Epidermal melanocyte (primary cell): ENCODE measurements around the gene MAN2A1.
"Not testable (repeated sequence)": the region's sequence is repeated elsewhere in the genome, so short reads cannot be mapped to it uniquely, and the experiment has no call there.

Experiments used
- DNase-seq: peaks from one replicate; pipeline ENCODE4 v3.0.0; 2011; ENCODE audit warnings: low spot score; ENCODE audit not compliant: insufficient read length

MAN2A1 gene

GRCh38 chr5:109754319-109754718 is 64.6 kb downstream of the MAN2A1 start:
- no peak for DNase-seq

- no peak for DNase-seq
These were observed 66.0 kb downstream of the MAN2A1 start for GRCh38 chr5:109755761-109756160.

GRCh38 chr5:109756543-109757185 is 66.9 kb downstream of the MAN2A1 start:
- DNase-seq, result no peak

GRCh38 chr5:109757490-109757889 is 67.8 kb downstream of the MAN2A1 start:
- no peak for DNase-seq

GRCh38 chr5:109759306-109759705 is 69.6 kb downstream of the MAN2A1 start:
- DNase-seq, result no peak

- DNase-seq, result not testable (repeated sequence)
These were observed 70.4 kb downstream of the MAN2A1 start for GRCh38 chr5:109760130-109760529.

GRCh38 chr5:109762821-109763220 is 73.1 kb downstream of the MAN2A1 start:
- no peak for DNase-seq

DNA sequence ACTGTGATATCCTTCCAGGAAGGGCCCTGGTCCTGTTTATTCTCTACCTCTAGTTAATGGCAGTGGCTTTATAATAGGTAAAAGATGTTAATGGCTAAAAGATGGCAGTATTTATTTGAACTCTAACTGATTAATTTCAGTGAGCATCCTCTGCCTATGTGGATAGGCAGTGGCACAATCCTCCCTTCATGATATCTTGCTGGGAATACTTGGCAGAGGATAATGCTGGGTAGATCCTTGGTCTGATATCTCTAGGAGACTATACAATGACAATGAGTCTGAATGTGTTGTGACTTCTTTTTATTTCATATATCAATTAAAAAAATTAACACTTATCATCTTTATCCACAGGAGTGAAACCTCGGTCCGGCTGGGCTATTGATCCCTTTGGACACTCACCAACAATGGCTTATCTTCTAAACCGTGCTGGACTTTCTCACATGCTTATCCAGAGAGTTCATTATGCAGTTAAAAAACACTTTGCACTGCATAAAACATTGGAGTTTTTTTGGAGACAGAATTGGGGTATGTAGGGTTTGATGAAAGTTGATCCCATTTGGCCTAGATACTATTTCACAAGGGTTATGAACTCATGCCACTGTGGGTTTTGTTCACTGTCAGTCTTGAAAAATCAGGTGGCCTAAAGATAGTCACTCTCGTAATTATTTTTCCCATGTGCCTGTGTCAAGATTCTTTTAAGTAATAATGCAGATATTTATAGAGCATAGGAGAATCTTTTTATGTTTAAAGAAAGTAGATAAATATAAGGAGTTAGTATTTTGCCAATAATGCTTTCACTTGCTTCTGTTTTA is 77.7 kb downstream of the MAN2A1 start:
- no peak for DNase-seq

- no peak for DNase-seq
These were observed 78.3 kb downstream of the MAN2A1 start for GRCh38 chr5:109767997-109768396.

- DNase-seq, result no peak
These were observed 80.0 kb downstream of the MAN2A1 start for GRCh38 chr5:109769597-109770291.

GRCh38 chr5:109775130-109775529 is 85.4 kb downstream of the MAN2A1 start:
- DNase-seq, result no peak

GRCh38 chr5:109779036-109779735 is 89.5 kb downstream of the MAN2A1 start:
- no peak for DNase-seq

GRCh38 chr5:109784687-109785086 is 95.0 kb downstream of the MAN2A1 start:
- DNase-seq, result no peak

- no peak for DNase-seq
These were observed 96.6 kb downstream of the MAN2A1 start for GRCh38 chr5:109786206-109786855.

GRCh38 chr5:109788596-109788995 is 98.9 kb downstream of the MAN2A1 start:
- no peak for DNase-seq

DNA sequence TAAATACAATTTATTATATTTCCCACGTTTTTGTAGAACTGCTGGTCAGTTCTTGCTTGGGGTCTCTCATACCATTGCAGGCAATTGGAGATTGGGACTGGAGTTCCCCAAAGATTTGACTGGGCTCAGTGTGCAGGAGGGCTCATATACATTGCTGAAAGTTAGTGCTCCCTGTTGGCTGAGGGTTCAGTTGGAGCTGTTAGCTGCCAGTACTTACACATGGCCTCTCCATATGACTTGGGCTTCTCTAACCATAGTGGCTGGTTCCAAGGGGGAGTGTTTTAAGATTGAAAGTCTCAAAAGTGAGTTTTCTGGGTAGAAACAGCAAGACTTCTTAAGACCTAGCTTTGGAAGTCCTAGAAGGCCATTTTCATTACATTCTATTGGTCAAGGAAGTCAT is 102.9 kb downstream of the MAN2A1 start:
- no peak for DNase-seq

DNA sequence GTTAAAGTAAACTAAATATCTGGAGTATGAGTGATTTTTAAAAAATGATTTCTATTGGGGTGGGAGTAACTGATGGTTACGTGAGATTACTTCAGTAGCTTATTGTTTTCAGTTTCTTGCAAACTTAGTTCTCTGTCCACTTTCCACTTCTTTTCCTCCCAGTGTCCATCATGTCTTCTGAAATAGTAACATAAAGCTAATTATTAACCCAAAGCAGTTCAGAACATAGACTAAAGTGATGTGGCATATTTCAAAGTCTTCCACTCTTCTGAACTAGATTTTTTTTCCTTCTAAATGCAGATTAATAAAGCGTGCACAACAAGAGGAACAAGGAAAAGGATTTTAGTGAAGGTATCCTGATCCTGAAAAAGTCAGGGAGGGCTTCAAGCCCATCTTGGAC is 114.1 kb downstream of the MAN2A1 start:
- no peak for DNase-seq

DNA sequence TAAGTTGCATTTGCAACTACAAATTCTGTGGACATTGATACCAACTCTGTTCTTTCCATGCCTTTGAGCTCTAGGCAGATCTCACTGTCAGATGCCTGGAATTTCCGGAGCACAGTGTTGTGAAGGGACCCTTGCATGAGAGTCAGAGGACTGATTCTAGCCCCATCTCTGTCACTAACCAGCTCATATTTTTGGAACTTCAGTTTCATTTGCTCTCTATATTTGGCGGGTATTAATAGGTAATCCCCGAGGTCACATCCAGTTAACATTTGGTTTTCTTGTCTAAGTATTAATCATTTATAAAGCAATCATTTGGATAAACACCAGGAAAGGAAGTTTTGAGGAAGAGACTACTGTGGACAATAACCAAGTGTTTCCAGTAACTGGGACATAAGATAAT is 115.7 kb downstream of the MAN2A1 start:
- DNase-seq, result no peak

DNA sequence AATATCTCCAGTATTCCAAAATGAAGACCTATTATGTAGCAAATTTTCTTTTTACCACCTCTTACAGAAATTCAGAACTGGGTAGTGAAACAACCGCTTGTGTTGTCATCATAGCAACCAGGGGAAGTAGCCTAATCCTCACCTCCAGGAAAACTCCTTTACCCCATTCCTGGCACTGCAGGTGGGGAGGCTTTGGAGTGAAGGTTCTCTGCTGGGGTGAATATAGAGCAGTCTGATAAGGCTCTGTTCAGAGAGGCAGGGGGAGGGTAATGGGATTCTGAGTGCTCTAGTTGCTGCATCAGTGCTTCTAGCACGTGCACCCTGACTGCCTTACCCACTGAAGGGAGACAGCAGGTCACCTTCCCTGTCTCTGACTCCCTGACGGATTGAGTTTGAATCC is 116.2 kb downstream of the MAN2A1 start:
- DNase-seq, result no peak

GRCh38 chr5:109812698-109813097 is 123.0 kb downstream of the MAN2A1 start:
- no peak for DNase-seq

DNA sequence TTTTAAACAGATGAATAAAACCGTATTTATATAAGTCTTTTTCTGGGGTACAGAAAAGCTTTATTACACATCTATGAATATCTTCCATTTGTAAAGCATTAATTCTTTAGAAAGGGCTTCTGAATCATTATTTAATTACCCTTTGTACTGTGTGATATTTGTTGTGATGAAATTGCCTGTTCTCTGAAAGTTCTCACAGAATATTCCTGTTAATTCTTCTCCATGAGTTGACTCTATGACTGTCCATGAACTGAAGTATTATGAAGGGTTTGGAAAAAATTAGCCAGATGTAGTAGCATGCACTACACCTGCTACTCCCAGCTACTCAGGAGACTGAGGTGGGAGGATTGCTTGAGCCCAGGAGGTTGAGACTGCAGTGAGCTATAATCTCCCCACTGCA is 127.0 kb downstream of the MAN2A1 start:
- no peak for DNase-seq
